ENCODE results near the gene LPIN1. TPM values are rescaled to one million over a fixed set of nuclear protein-coding genes. Genes with fewer than 3 reads are reported as not detected.
"Not testable (repeated sequence)": the region's sequence is repeated elsewhere in the genome, so short reads cannot be mapped to it uniquely, and the experiment has no call there.

Gene LPIN1
- total RNA-seq, 1 experiment from 2014 or later: 25.8 TPM

- DNase-seq (ENCODE audit: low spot score): peak; percentile 100
These were observed 2.4 kb upstream of the LPIN1 start for GRCh38 chr2:11743846-11744553.

DNA sequence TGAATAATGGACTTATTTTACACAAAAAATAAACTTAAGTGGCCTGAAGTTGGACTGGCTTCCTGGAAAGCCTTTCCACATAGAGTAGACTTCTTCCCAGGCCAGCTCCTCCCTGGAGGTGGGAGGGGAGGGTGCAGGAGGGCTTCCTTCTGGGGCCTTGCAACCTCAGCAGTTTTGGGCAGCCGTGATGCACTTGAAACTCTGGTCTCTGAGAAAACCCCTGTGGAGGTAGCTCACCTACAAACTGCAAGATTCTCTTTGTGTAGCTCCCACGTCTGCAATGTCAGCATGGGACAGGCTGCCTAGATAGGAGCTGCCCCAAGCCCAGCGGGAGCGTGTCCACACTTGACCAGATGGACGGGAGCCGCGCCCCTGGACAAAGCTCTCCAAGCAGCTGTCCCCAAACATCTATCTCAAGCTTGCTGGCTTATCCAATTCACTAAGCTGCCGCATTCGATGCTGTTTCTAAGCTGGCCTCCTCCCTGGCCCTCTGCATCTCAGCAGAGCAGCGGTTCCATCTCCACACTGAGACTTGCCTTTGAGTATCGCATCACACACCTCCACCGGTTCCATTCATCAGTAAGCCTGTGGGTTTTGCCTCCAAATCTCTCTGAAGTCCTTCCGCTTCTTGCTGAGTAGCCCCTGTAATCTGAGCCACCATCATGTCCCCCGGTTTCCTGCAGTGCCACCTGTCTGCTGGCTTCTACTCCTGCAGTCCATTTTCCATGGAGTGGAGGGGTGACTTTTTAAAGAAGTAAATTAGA is 1.6 kb upstream of the LPIN1 start:
- peak; percentile 50 for DNase-seq (ENCODE audit: low spot score)

DNA sequence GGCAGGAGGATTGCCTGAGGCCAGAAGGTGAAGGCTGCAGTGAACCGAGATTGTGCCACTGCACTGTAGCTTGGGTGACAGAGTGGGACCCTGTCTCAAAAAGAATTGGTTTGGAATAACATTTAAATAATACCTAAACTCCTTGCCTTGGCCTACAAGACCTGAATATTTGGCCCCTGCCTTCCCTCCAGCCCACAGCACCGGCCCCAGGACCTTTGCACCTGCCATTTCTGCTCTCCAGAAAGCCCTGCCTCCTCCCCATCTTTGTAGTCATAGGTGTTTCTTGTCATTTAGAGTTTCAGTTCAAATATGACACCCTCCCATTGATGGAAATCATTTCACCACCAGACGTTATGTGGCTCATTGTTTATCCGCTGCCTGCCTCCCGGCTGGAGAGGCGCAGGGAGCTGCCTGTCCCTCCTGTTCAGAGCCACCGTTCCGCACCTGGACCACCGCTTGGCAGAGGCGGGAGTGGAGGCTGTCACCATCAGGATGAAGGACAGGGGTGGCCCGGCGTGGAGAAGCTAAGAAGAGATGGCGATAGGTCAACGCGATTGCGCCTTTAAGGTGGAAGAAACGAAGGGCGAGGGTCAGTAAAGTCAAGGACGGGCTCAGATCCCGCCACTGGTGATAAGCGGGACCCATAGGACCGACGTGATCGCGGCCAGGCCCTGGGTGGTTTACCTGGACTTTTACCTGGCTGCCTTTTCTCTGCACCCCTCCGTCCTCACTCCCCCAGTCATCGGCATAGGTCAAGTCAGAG is 638 bp upstream of the LPIN1 start:
- no peak for DNase-seq (ENCODE audit: low spot score)

- peak; percentile 38 for DNase-seq (ENCODE audit: low spot score)
These were observed 501 bp downstream of the LPIN1 start for GRCh38 chr2:11746807-11747459.

DNA sequence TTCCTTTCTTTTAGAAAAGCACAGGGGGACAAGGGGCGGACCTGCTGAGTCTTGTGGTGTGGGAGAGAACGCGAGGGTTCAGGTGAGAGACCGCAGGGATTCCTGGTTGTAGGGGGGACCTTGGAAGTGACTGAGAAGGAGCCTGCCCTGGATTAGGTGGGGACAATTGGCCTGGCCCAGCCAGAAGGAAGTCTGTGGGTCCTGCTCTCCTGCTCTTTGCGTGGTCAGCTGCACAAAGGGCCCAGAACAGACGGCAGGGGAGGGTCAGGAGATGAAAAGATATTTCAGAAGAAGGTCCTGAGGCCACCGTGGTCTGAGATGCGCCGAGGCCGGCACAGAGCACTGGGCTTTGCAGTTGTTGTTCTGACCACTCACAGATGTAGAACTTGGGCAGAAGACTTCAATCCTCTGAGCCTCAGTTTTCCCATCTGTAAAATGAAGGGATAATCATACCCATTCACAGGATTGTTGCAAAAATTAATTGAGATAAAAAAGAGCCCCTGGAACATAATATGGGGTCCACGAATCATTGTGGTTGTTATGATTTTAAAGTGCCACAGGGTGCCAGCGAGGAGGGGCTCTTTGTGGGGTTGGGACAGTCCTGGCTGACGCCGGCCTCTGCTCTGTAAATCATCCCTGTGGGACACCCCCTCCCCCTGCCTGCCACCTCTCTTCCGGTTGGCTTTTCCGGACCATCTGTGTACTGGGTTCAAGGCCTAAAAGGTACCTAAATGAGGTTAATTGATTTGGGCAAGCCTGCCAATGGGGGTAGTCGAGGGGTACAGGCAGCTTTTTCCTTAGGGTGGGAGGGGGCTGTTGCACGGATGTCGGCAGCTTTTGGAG is 1.8 kb downstream of the LPIN1 start:
- no peak for DNase-seq (ENCODE audit: low spot score)

- no peak for DNase-seq (ENCODE audit: low spot score)
These were observed 2.6 kb downstream of the LPIN1 start for GRCh38 chr2:11748861-11749645.

GRCh38 chr2:11749646-11750349 is 3.4 kb downstream of the LPIN1 start:
- no peak for DNase-seq (ENCODE audit: low spot score)

DNA sequence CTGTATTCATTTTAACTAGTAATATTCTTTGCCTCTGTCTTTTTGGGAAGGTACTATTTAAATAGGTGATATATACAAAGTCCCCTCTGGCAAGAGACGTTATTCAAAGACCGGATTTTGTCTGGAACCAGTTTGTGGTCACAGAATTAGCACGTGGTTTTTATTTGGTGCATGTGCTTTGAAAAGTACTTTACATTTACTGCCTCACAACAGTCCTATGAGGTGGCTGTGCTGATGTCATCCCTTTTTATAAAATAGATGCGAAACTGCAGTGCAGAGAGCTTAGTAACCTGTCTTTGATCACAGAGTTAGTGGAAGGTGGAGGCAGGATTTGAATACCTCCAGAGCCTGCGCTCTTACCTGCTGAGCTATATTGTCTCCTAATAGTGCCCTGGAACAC is 4.0 kb downstream of the LPIN1 start:
- DNase-seq (ENCODE audit: low spot score): peak; percentile 36

DNA sequence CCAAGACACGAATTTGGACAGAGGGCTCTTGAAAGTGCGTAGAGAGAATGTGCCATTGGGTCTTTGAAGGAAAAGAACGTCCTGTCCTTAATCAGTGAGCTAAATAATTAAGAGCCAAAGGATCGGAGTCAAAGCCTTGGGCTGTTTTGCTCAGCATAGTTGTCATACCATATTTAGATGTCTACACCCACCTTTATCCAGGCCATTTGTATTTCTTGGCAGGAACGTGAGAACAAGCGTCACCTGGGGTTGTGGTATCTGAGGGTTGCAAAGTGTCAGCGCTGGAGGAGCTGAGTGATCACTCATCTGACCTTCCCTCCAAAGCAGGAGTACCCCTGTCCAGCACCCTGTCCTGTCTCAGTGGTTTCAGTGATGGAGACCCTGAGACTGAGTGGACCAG is 4.5 kb downstream of the LPIN1 start:
- DNase-seq (ENCODE audit: low spot score): peak; percentile 45

DNA sequence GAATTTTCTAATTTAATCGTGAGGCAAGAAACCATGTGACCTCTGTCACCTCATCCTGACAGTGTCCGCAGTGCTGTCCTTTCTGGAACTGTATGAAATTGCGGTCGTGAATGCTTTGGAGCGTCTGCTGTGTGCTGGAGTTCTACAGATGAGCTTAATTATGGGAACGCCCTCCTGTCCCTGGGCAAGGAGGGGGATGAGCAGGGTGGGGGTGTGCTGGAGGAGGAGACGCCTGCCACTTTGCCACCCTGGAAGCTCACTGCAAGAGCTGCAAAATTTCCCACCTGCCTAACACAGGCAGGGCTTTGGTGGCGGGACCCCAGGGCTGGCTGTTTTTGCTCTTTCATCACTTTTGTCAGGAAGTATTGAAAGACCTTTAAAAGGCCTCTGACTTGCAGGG is 6.5 kb downstream of the LPIN1 start:
- DNase-seq (ENCODE audit: low spot score): no peak

- DNase-seq (ENCODE audit: low spot score): peak; percentile 86
These were observed 7.0 kb downstream of the LPIN1 start for GRCh38 chr2:11753452-11753885.

DNA sequence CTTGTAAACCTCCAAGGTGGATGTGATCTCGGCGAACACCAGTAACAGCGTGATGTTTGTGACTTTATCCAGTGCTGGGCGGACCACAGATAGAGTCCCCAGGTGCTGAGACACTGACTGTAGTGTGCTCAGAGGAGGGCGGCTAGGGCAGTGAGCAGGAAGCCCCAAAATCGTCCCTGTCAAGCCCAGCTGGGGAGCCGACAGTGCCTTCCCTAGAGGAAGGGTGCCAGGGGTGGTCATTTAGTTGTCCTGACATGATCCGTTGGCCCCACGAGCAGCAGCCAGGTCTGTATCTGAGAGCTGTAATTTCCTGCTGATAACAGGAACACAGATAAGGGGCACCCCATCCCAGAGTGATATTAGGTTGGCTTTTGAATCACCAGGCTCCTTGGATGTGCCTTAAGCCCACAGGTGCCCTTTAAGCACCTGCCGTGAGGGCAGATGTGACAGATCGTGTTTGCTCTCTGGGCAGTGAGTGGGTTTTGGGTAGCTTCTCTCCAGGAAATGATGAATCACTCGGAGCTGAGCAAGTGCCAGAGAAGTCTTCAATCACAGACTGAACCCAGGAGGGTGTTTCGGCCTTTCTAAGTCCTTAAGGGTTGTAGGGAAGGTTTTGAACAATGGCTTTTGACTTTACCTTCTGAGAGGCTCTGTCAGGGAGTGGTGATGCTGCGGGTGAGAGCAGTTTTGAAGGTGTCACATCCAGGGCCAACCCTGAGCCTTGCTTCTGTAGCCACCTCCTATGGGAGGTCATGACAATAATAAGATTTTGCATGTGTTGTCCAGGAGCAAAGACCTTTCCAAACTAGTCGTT is 7.7 kb downstream of the LPIN1 start:
- DNase-seq (ENCODE audit: low spot score): peak; percentile 87

DNA sequence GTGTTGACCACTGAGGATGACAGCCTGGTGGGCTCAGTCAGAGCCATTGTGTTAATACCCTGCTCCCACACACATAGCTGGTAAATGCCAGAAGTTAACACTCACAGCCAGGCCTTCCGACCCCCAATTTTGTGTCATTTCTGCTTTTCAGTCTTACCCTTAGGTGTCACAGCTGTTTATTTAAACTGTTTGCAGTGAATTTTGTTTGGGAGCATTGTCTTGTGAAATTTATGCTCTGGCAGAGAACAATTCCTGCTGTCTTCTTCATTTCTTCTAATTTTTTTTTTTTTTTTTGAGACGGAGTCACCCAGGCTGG is 8.2 kb downstream of the LPIN1 start:
- no peak for DNase-seq (ENCODE audit: low spot score)

DNA sequence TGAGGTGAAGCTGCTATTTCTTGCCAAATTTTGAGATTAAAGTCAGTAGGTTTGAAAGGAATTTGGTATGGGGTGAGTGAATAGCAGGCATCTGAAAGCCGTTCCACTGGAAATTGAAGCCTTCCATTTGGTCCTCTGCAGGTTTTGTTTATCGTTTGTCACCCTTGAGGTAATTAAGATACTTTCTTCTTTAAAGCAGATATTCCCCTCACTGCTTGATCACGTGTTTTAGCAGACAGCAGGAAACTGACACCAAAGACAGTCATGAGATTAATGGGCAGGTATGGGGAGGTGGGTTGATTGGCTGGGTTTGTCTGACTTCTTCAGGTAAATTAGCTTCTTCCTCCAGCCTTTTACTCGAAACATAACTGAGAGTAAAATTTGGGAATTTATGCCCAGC is 10.7 kb downstream of the LPIN1 start:
- DNase-seq (ENCODE audit: low spot score): no peak

DNA sequence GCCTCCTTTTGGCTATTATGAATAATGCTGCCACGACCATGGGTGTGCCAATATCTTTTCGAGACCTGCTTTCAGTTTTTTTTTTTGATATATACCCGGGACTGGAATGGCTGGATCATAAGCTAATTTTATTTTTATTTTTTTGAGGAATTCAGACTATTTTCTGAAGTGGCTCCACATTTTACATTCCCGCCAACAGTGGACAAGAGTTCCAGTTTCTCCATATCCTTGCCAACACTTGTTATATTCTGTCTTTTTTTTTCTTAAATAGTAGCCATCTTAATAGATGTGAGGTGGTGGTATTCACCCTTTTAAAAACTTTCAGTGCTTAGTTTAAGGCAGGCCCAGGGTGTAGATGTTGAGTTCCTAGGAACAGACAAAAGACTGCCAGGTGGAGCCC is 11.8 kb downstream of the LPIN1 start:
- DNase-seq (ENCODE audit: low spot score): no peak

DNA sequence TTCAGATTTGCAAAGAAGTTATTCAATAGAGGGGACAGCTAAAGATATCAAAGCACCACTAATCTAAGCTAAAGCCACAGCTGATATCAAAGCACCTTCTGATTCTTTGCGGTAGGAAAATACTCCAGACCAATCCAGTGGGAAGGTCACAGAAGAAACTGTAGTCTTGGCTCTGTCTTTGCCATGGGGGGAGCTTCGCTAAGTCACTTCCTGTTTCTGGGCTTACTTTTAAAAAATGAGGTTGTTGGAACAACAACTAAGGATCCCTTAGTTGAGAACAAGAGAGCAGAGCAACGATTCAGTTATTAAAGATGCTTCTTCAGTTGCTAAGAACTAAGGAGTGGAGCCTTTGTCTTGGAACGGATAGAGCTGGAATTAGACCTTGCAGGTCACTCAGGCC is 12.2 kb downstream of the LPIN1 start:
- DNase-seq (ENCODE audit: low spot score): no peak

DNA sequence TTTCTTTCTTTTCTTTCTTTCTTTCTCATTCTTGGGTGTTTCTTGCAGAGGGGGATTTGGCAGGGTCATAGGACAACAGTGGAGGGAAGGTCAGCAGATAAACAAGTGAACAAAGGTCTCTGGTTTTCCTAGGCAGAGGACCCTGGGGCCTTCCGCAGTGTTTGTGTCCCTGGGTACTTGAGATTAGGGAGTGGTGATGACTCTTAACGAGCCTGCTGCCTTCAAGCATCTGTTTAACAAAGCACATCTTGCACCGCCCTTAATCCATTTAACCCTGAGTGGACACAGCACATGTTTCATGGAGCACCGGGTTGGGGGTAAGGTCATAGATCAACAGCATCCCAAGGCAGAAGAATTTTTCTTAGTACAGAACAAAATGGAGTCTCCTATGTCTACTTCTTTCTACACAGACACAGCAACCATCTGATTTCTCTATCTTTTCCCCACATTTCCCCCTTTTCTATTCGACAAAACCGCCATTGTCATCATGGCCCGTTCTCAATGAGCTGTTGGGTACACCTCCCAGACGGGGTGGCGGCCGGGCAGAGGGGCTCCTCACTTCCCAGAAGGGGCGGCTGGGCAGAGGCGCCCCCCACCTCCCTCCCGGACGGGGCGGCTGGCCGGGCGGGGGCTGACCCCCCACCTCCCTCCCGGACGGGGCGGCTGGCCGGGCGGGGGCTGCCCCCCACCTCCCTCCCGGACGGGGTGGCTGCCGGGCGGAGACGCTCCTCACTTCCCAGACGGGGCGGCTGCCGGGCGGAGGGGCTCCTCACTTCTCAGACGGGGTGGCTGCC is 12.9 kb downstream of the LPIN1 start:
- DNase-seq (ENCODE audit: low spot score): not testable (repeated sequence)

- DNase-seq (ENCODE audit: low spot score): no peak
These were observed 14.8 kb downstream of the LPIN1 start for GRCh38 chr2:11761259-11761658.

All from A172 (cell line).